Activated CD4-positive, CD25-positive, alpha-beta regulatory T cell (primary cell): ENCODE measurements around the gene IL1RAPL2.
"Not testable (repeated sequence)": the region's sequence is repeated elsewhere in the genome, so short reads cannot be mapped to it uniquely, and the experiment has no call there.

Experiments used
- DNase-seq, 4 experiments: peaks; one replicate each; lab custom pipeline; 2025; lab: John Stamatoyannopoulos, UW

IL1RAPL2 gene

GRCh38 chrX:105608745-105609144, 1042.7 kb downstream of the IL1RAPL2 start:
- no peak for DNase-seq

- DNase-seq = no peak
Observed at GRCh38 chrX:105609530-105609929, 1043.5 kb downstream of the IL1RAPL2 start.

- no peak for DNase-seq
Observed at GRCh38 chrX:105610411-105610810, 1044.4 kb downstream of the IL1RAPL2 start.

- no peak for DNase-seq
Observed at GRCh38 chrX:105618393-105619101, 1052.5 kb downstream of the IL1RAPL2 start.

GRCh38 chrX:105634180-105634579, 1068.2 kb downstream of the IL1RAPL2 start:
- DNase-seq = no peak

- no peak for DNase-seq
Observed at GRCh38 chrX:105635794-105636193, 1069.8 kb downstream of the IL1RAPL2 start.

- DNase-seq = no peak
Observed at GRCh38 chrX:105636667-105637066, 1070.7 kb downstream of the IL1RAPL2 start.

- DNase-seq = no peak
Observed at GRCh38 chrX:105645667-105646357, 1079.8 kb downstream of the IL1RAPL2 start.

GRCh38 chrX:105646592-105647372, 1080.8 kb downstream of the IL1RAPL2 start:
- no peak for DNase-seq

- DNase-seq = no peak
Observed at GRCh38 chrX:105647749-105648148, 1081.8 kb downstream of the IL1RAPL2 start.

GRCh38 chrX:105648732-105649131, 1082.7 kb downstream of the IL1RAPL2 start:
- no peak for DNase-seq

- no peak for DNase-seq
Observed at GRCh38 chrX:105650577-105650976, 1084.6 kb downstream of the IL1RAPL2 start.

GRCh38 chrX:105650986-105651385, 1085.0 kb downstream of the IL1RAPL2 start:
- no peak for DNase-seq

GRCh38 chrX:105653891-105654290, 1087.9 kb downstream of the IL1RAPL2 start:
- DNase-seq = no peak

- no peak for DNase-seq
Observed at GRCh38 chrX:105658136-105658535, 1092.1 kb downstream of the IL1RAPL2 start.

- DNase-seq = no peak
Observed at GRCh38 chrX:105662248-105662647, 1096.2 kb downstream of the IL1RAPL2 start.

- no peak for DNase-seq
Observed at GRCh38 chrX:105664243-105664642, 1098.2 kb downstream of the IL1RAPL2 start.

- not testable (repeated sequence) for DNase-seq
Observed at GRCh38 chrX:105684288-105684687, 1118.3 kb downstream of the IL1RAPL2 start.

GRCh38 chrX:105694839-105695238, 1128.8 kb downstream of the IL1RAPL2 start:
- DNase-seq = no peak

- no peak for DNase-seq
Observed at GRCh38 chrX:105695451-105695850, 1129.5 kb downstream of the IL1RAPL2 start.

- DNase-seq = no peak
Observed at GRCh38 chrX:105696870-105697269, 1130.9 kb downstream of the IL1RAPL2 start.

GRCh38 chrX:105697984-105698781, 1132.2 kb downstream of the IL1RAPL2 start:
- no peak for DNase-seq
